HEK293 (cell line): ENCODE results near the gene BDH1.

ENCODE experiments used
- CTCF ChIA-PET: fragments of 350-600 bp; formaldehyde crosslinking; extraction: SDS; loops from one replicate; lab custom pipeline; 2021; ENCODE audit warnings: antibody characterized with exemption; lab: Yijun Ruan, JAX
- POLR2A ChIA-PET: fragments of 300-600 bp; formaldehyde crosslinking; extraction: SDS; loops from one replicate; lab custom pipeline; 2020; ENCODE audit warnings: antibody characterized with exemption, inconsistent platforms; lab: Yijun Ruan, JAX
- H3K27ac ChIP-seq: fragments of 200-500 bp; sonication (Bioruptor generic); 2 replicates; pipeline ENCODE4 v1.5.1; 2014; ENCODE audit warnings: low read depth, low read length, control low read depth, inconsistent platforms; ENCODE audit errors: extremely low read depth
- H3K36me3 ChIP-seq, 2 experiments: fragments of 200-500 bp in 1 of 2; sonication (Bioruptor generic) in 1 of 2; 1 replicate in 1 of 2; 2 replicates in 1 of 2; pipeline ENCODE4 v1.5.1; 2014 to 2017; ENCODE audit warnings: inconsistent platforms in 2 of 2, low read length in 2 of 2; ENCODE audit not compliant: control insufficient read depth in 2 of 2, insufficient read depth in 1 of 2
- H3K4me1 ChIP-seq: fragments of 200-500 bp; sonication (Bioruptor generic); 2 replicates; pipeline ENCODE4 v1.5.1; 2014; ENCODE audit warnings: mild to moderate bottlenecking, low read length, inconsistent platforms; ENCODE audit not compliant: control insufficient read depth, insufficient read depth
- H3K4me3 ChIP-seq: 2 replicates; pipeline ENCODE4 v1.5.1; 2011; ENCODE audit warnings: low read depth, mild to moderate bottlenecking, control low read depth, low read length, moderate library complexity
- H3K9me3 ChIP-seq: fragments of 200-500 bp; sonication (Bioruptor generic); 2 replicates; pipeline ENCODE4 v1.5.1; 2014; ENCODE audit warnings: low read depth, low read length, inconsistent platforms; ENCODE audit not compliant: control insufficient read depth, insufficient read depth
- GLIS2 ChIP-seq: fragments of 450-650 bp; formaldehyde crosslinking; IDR thresholded peaks from 2 replicates; pipeline ENCODE4 v1.5.1; 2016; ENCODE audit warnings: missing biosample characterization, missing genetic modification characterization
- HOXC10 ChIP-seq: sonication (generic); formaldehyde crosslinking; IDR thresholded peaks from 2 replicates; pipeline ENCODE4 v1.8.1; 2023; ENCODE audit warnings: mild to moderate bottlenecking, missing genetic modification reagents
- SETDB1 ChIP-seq: IDR thresholded peaks from one replicate; pipeline ENCODE4 v1.6.1; 2017; ENCODE audit warnings: mild to moderate bottlenecking, low read length, moderate library complexity, mixed read lengths; ENCODE audit not compliant: insufficient read length
- ZBTB17 ChIP-seq: fragments of 450-650 bp; formaldehyde crosslinking; IDR thresholded peaks from 2 replicates; pipeline ENCODE4 v1.5.1; 2016; ENCODE audit warnings: missing biosample characterization, missing genetic modification characterization
- ZBTB20 ChIP-seq: fragments of 450-650 bp; formaldehyde crosslinking; IDR thresholded peaks from 2 replicates; pipeline ENCODE4 v1.5.1; 2016; ENCODE audit warnings: missing biosample characterization, missing genetic modification characterization
- ZNF175 ChIP-seq: fragments of 450-650 bp; formaldehyde crosslinking; IDR thresholded peaks from 2 replicates; pipeline ENCODE4 v1.5.1; 2016; ENCODE audit warnings: missing biosample characterization, missing genetic modification characterization
- ZNF239 ChIP-seq: fragments of 450-650 bp; formaldehyde crosslinking; IDR thresholded peaks from 2 replicates; pipeline ENCODE4 v1.5.1; 2016; ENCODE audit warnings: missing biosample characterization, missing genetic modification characterization
- ZNF24 ChIP-seq: fragments of 450-650 bp; formaldehyde crosslinking; IDR thresholded peaks from 2 replicates; pipeline ENCODE4 v1.5.1; 2016; ENCODE audit warnings: missing biosample characterization, missing genetic modification characterization
- ZNF274 ChIP-seq, 2 experiments: fragments of 200-500 bp in 1 of 2; fragments of 450-650 bp in 1 of 2; sonication (Bioruptor generic) in 1 of 2; formaldehyde crosslinking in 1 of 2; IDR thresholded peaks; 2 replicates each; pipeline versions ENCODE4 v1.5.1 to v1.6.1; 2014 to 2016; ENCODE audit warnings: borderline replicate concordance in 1 of 2, inconsistent platforms in 1 of 2, low read length in 1 of 2, missing biosample characterization in 1 of 2, missing genetic modification characterization in 1 of 2
- ZNF354C ChIP-seq: fragments of 450-650 bp; formaldehyde crosslinking; IDR thresholded peaks from 2 replicates; pipeline ENCODE4 v1.5.1; 2016; ENCODE audit warnings: missing biosample characterization, missing genetic modification characterization, low read depth, borderline replicate concordance
- ZNF366 ChIP-seq: fragments of 450-650 bp; formaldehyde crosslinking; conservative IDR thresholded peaks from 2 replicates; pipeline ENCODE4 v1.5.1; 2016; ENCODE audit warnings: missing biosample characterization, missing genetic modification characterization
- ZNF501 ChIP-seq: fragments of 450-650 bp; formaldehyde crosslinking; IDR thresholded peaks from 2 replicates; pipeline ENCODE4 v1.5.1; 2016; ENCODE audit warnings: missing biosample characterization, missing genetic modification characterization
- ZNF529 ChIP-seq: fragments of 450-650 bp; formaldehyde crosslinking; IDR thresholded peaks from 2 replicates; pipeline ENCODE4 v1.5.1; 2017; ENCODE audit warnings: missing genetic modification characterization, missing biosample characterization; ENCODE audit not compliant: insufficient replicate concordance
- ZNF585B ChIP-seq: fragments of 450-650 bp; formaldehyde crosslinking; IDR thresholded peaks from 2 replicates; pipeline ENCODE4 v1.5.1; 2016; ENCODE audit warnings: missing biosample characterization, missing genetic modification characterization
- ZNF639 ChIP-seq: fragments of 450-650 bp; formaldehyde crosslinking; IDR thresholded peaks from 2 replicates; pipeline ENCODE4 v1.5.1; 2016; ENCODE audit warnings: missing biosample characterization, missing genetic modification characterization
- ZNF660 ChIP-seq: fragments of 450-650 bp; IDR thresholded peaks from 2 replicates; pipeline ENCODE4 v1.5.1; 2018; ENCODE audit warnings: missing biosample characterization, mild to moderate bottlenecking, missing genetic modification characterization
- ZNF791 ChIP-seq: fragments of 450-650 bp; formaldehyde crosslinking; IDR thresholded peaks from 2 replicates; pipeline ENCODE4 v1.5.1; 2016; ENCODE audit warnings: missing biosample characterization, missing genetic modification characterization
- ZSCAN5A ChIP-seq: fragments of 450-650 bp; formaldehyde crosslinking; IDR thresholded peaks from 2 replicates; pipeline ENCODE4 v1.5.1; 2016; ENCODE audit warnings: missing biosample characterization, missing genetic modification characterization
- TF ChIP-seq, protein P1 (sequence below): fragments of 450-650 bp; formaldehyde crosslinking; IDR thresholded peaks from 2 replicates; pipeline ENCODE4 v1.5.1; 2016; ENCODE audit warnings: missing biosample characterization, missing genetic modification characterization
- TF ChIP-seq, protein P2 (sequence below): IDR thresholded peaks from 2 replicates; pipeline ENCODE4 v1.6.1; 2011; ENCODE audit warnings: mild to moderate bottlenecking, low read depth, low read length, borderline replicate concordance
- TF ChIP-seq, protein P3 (sequence below): fragments of 450-650 bp; formaldehyde crosslinking; IDR thresholded peaks from 2 replicates; pipeline ENCODE4 v1.5.1; 2016; ENCODE audit warnings: missing biosample characterization, missing genetic modification characterization, low read depth
- TF ChIP-seq, protein P4 (sequence below): fragments of 450-650 bp; formaldehyde crosslinking; IDR thresholded peaks from 2 replicates; pipeline ENCODE4 v1.5.1; 2016; ENCODE audit warnings: missing biosample characterization, missing genetic modification characterization
- TF ChIP-seq, protein P5 (sequence below): fragments of 450-650 bp; formaldehyde crosslinking; IDR thresholded peaks from 2 replicates; pipeline ENCODE4 v1.5.1; 2016; ENCODE audit warnings: missing biosample characterization, missing genetic modification characterization
- TF ChIP-seq, protein P6 (sequence below): fragments of 450-650 bp; formaldehyde crosslinking; IDR thresholded peaks from 2 replicates; pipeline ENCODE4 v1.5.1; 2016; ENCODE audit warnings: missing biosample characterization, missing genetic modification characterization

BDH1 gene

GRCh38 chr3:197511130-197511529, 44.6 kb downstream of the BDH1 start (continued):
- TF ChIP-seq ZNF529 (tag by site-specific recombination), result no peak
- TF ChIP-seq, protein P1, sequence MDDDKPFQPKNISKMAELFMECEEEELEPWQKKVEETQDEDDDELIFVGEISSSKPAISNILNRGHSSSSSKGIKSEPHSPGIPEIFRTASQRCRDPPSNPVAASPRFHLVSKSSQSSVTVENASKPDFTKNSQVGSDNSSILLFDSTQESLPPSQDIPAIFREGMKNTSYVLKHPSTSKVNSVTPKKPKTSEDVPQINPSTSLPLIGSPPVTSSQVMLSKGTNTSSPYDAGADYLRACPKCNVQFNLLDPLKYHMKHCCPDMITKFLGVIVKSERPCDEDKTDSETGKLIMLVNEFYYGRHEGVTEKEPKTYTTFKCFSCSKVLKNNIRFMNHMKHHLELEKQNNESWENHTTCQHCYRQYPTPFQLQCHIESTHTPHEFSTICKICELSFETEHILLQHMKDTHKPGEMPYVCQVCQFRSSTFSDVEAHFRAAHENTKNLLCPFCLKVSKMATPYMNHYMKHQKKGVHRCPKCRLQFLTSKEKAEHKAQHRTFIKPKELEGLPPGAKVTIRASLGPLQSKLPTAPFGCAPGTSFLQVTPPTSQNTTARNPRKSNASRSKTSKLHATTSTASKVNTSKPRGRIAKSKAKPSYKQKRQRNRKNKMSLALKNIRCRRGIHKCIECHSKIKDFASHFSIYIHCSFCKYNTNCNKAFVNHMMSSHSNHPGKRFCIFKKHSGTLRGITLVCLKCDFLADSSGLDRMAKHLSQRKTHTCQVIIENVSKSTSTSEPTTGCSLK (tag by site-specific recombination), result no peak
- TF ChIP-seq ZNF24 (tag by site-specific recombination), result no peak
- no peak for TF ChIP-seq ZNF791 (tag by site-specific recombination)
- TF ChIP-seq, protein P2, sequence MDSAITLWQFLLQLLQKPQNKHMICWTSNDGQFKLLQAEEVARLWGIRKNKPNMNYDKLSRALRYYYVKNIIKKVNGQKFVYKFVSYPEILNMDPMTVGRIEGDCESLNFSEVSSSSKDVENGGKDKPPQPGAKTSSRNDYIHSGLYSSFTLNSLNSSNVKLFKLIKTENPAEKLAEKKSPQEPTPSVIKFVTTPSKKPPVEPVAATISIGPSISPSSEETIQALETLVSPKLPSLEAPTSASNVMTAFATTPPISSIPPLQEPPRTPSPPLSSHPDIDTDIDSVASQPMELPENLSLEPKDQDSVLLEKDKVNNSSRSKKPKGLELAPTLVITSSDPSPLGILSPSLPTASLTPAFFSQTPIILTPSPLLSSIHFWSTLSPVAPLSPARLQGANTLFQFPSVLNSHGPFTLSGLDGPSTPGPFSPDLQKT, result no peak
- no peak for TF ChIP-seq ZNF366 (tag by site-specific recombination)
- TF ChIP-seq ZNF501 (tag by site-specific recombination), result no peak
- TF ChIP-seq, all 188 proteins: peak for 0

GRCh38 chr3:197510642-197511018, 45.1 kb downstream of the BDH1 start:
- ChIA-PET CTCF (interaction anchor here (0.5 to 2.9 kb wide), 5 partner anchors 9 to 1644 kb away, joined by 3 to 21 read pairs (median 4); no protein-coding TSS in a partner anchor), POLR2A (interaction anchor here (1.2 kb wide), 1 partner anchor 213 kb away, joined by 4 read pairs; the partner anchor contains the start of gene DLG1)
- no peak overlapping the region for H3K27ac ChIP-seq
- no peaks in the 10 kb centered on the region for H3K9me3 ChIP-seq
- H3K4me3 ChIP-seq, result no peak overlapping the region
- no peaks in the 10 kb centered on the region for H3K4me1 ChIP-seq
- no peaks in the 10 kb centered on the region for H3K36me3 ChIP-seq
- no peak for TF ChIP-seq ZSCAN5A (tag by site-specific recombination)
- no peak for TF ChIP-seq ZNF239 (tag by site-specific recombination)
- TF ChIP-seq ZNF354C (tag by site-specific recombination), result no peak
- TF ChIP-seq, protein P3, sequence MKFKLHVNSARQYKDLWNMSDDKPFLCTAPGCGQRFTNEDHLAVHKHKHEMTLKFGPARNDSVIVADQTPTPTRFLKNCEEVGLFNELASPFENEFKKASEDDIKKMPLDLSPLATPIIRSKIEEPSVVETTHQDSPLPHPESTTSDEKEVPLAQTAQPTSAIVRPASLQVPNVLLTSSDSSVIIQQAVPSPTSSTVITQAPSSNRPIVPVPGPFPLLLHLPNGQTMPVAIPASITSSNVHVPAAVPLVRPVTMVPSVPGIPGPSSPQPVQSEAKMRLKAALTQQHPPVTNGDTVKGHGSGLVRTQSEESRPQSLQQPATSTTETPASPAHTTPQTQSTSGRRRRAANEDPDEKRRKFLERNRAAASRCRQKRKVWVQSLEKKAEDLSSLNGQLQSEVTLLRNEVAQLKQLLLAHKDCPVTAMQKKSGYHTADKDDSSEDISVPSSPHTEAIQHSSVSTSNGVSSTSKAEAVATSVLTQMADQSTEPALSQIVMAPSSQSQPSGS, result no peak
- TF ChIP-seq ZBTB20 (tag by site-specific recombination), result no peak
- no peak for TF ChIP-seq ZNF274 (IDR thresholded peaks at IDR 0.05; ENCODE audit: low read length)
- no peak for TF ChIP-seq ZNF274 (tag by site-specific recombination; IDR thresholded peaks at IDR 0.05; ENCODE audit: borderline replicate concordance)
- TF ChIP-seq, protein P4, sequence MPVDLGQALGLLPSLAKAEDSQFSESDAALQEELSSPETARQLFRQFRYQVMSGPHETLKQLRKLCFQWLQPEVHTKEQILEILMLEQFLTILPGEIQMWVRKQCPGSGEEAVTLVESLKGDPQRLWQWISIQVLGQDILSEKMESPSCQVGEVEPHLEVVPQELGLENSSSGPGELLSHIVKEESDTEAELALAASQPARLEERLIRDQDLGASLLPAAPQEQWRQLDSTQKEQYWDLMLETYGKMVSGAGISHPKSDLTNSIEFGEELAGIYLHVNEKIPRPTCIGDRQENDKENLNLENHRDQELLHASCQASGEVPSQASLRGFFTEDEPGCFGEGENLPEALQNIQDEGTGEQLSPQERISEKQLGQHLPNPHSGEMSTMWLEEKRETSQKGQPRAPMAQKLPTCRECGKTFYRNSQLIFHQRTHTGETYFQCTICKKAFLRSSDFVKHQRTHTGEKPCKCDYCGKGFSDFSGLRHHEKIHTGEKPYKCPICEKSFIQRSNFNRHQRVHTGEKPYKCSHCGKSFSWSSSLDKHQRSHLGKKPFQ (tag by site-specific recombination), result no peak
- TF ChIP-seq, protein P5, sequence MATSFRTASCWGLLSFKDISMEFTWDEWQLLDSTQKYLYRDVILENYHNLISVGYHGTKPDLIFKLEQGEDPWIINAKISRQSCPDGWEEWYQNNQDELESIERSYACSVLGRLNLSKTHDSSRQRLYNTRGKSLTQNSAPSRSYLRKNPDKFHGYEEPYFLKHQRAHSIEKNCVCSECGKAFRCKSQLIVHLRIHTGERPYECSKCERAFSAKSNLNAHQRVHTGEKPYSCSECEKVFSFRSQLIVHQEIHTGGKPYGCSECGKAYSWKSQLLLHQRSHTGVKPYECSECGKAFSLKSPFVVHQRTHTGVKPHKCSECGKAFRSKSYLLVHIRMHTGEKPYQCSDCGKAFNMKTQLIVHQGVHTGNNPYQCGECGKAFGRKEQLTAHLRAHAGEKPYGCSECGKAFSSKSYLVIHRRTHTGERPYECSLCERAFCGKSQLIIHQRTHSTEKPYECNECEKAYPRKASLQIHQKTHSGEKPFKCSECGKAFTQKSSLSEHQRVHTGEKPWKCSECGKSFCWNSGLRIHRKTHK (tag by site-specific recombination), result no peak
- TF ChIP-seq ZNF639 (tag by site-specific recombination), result no peak
- TF ChIP-seq HOXC10 (CRISPR knock-in tag), result no peak
- TF ChIP-seq GLIS2 (tag by site-specific recombination), result no peak
- no peak for TF ChIP-seq ZNF175
- TF ChIP-seq ZBTB17 (tag by site-specific recombination), result no peak
- TF ChIP-seq ZNF791 (tag by site-specific recombination), result no peak
- TF ChIP-seq SETDB1, result no peak
- no peak for TF ChIP-seq ZNF585B
- TF ChIP-seq ZNF660 (tag by site-specific recombination), result no peak
- TF ChIP-seq, protein P6, sequence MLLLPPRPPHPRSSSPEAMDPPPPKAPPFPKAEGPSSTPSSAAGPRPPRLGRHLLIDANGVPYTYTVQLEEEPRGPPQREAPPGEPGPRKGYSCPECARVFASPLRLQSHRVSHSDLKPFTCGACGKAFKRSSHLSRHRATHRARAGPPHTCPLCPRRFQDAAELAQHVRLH (tag by site-specific recombination), result no peak
